ENCODE data around the gene KIR3DL3. TPM values are rescaled to one million over a fixed set of nuclear protein-coding genes. Genes with fewer than 3 reads are reported as not detected.
"Not testable (repeated sequence)": the region's sequence is repeated elsewhere in the genome, so short reads cannot be mapped to it uniquely, and the experiment has no call there.

KIR3DL3 gene
- total RNA-seq (not detected), polyA plus RNA-seq (under 1 TPM in 1 of 3 donors, not detected in 2; 0.06 TPM)

DNA sequence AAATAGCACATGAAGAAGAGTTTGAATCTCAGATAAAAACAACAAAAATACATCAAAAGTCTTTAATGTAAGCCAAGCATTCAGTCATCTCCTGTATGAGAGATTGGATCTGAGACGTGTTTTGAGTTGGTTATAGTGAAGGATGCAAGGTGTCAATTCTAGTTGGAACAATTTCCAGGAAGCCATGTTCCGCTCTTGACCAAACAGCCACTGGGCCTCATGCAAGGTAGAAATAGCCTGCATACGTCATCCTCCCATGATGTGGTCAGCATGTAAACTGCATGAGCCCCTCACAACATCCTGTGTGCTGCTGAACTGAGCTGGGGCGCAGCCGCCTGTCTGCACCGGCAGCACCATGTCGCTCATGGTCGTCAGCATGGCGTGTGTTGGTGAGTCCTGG is at the start of gene KIR3DL3:
TSS of gene KIR3DL3 (plus strand) at position 301 of the 400 bp plus-strand sequence. CDS start at position 356, 55 bp downstream.
- 89 to 90% methylated on average over 9 of the region's 9 CpGs for WGBS, 2 donors
- Histone ChIP-seq H3K36me3 (no peaks in the 10 kb centered on the region), H3K4me1 (no peaks in the 10 kb centered on the region), H3K27me3 (no peaks in the 10 kb centered on the region), H3K4me3 (no peak within 1 kb of the TSS), H3K27ac (no peak within 1 kb of the TSS), H3K9me3 (peaks cover 0 to 9% (median 4%) of the 10 kb centered on the region in 4 donors)
- no peak for TF ChIP-seq POLR2AphosphoS5 (IDR thresholded peaks at IDR 0.05)
- TF ChIP-seq, protein P1, sequence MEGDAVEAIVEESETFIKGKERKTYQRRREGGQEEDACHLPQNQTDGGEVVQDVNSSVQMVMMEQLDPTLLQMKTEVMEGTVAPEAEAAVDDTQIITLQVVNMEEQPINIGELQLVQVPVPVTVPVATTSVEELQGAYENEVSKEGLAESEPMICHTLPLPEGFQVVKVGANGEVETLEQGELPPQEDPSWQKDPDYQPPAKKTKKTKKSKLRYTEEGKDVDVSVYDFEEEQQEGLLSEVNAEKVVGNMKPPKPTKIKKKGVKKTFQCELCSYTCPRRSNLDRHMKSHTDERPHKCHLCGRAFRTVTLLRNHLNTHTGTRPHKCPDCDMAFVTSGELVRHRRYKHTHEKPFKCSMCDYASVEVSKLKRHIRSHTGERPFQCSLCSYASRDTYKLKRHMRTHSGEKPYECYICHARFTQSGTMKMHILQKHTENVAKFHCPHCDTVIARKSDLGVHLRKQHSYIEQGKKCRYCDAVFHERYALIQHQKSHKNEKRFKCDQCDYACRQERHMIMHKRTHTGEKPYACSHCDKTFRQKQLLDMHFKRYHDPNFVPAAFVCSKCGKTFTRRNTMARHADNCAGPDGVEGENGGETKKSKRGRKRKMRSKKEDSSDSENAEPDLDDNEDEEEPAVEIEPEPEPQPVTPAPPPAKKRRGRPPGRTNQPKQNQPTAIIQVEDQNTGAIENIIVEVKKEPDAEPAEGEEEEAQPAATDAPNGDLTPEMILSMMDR (IDR thresholded peaks at IDR 0.05) = no peak
- no peak for TF ChIP-seq EP300 (IDR thresholded peaks at IDR 0.05)
- no peak for TF ChIP-seq POLR2A (IDR thresholded peaks at IDR 0.05)
- no peak for DNase-seq
- intact Hi-C loops (cut with DNase I) = no loop called here

DNA sequence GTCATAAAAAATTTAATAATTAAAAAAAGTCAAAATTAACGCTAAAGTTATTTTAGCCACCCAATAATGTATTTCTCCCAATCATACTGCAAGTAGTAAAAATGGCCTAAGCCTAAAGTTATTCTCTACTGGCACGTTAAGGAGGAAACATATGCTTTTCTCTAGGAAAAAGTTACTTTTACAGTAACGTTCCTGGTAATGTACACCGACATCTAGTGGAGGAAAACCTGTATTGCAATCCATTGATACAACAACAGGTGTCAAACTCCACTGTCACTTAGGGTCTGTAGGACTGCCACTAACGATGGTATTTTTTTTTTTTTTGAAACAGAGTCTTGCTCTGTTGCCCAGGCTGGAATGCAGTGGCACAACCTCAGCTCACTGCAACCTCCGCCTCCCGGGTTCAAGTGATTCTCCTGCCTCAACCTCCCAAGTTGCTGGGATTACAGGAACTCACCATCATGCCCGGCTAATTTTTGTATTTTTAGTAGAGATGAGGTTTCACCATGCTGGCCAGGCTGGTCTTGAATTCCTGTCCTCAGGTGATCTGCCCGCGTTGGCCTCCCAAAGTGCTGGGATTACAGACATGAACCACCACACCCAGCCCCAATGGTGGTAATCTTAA is 47.9 kb upstream of the KIR3DL3 start:
- 27 to 29% methylated on average over 10 of the region's 10 CpGs for WGBS, 2 donors
- H3K4me1 ChIP-seq, H3K27ac ChIP-seq, H3K4me3 ChIP-seq, H3K36me3 ChIP-seq, DNase-seq, H3K9me3 ChIP-seq: not testable (repeated sequence)
- intact Hi-C loops (cut with DNase I) = loop anchor here (10.0 kb wide), 1 partner anchor 192 kb away; no protein-coding TSS in a partner anchor
- peaks cover 0 to 16% (median 0%) of the 10 kb centered on the region in 3 donors for H3K27me3 ChIP-seq
- TF ChIP-seq, protein P1 (IDR thresholded peaks at IDR 0.05) = peak; percentile 28 to 86 (median 57)

DNA sequence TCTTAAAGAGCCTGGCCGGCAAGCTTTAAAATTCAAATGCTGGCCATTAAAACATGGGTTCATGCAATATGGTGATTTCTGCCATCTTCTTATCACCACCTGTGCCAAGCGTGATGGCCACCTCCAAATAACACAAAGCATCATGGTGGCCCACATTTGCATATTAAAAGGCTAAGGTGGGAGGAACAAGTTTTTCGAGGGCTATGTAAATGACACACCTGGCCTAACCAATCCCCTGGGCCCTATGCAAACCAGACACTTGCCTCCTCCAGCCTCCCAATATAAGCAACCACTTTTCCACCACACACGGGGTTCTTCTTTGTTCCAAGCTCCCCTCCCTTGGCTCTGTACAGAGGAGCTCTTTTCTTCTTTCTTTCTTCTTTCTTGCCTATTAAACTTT is 47.0 kb upstream of the KIR3DL3 start:
- no peak overlapping the region for H3K27ac ChIP-seq
- peaks cover 0 to 9% (median 0%) of the 10 kb centered on the region in 3 donors for H3K27me3 ChIP-seq

DNA sequence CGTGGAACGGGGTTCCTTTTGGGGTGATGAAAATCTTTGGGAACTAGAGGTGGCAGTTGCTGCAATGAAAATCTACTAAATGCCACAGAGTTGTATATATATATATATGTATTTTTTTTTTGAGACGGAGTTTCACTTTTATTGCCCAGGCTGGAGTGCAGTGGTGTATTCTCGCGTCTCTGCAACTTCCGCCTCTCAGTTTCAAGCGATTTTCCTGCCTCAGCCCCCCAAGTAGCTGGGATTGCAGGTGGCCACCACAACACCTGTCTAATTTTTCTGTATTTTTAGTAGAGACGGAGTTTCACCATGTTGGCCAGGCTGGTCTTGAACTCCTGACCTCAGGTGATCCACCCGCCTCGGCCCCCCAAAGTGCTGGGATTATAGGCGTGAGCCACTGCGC is 42.6 kb upstream of the KIR3DL3 start:
- DNase-seq; H3K4me3 ChIP-seq; intact Hi-C loops (cut with DNase I); H3K36me3 ChIP-seq; H3K27me3 ChIP-seq; H3K4me1 ChIP-seq; H3K9me3 ChIP-seq; H3K27ac ChIP-seq: not testable (repeated sequence)
- WGBS, 2 donors = 83 to 86% methylated on average over 12 of the region's 12 CpGs

More for the DNA sequence above, 47.0 kb upstream of the KIR3DL3 start:
- no peak for TF ChIP-seq POLR2A (IDR thresholded peaks at IDR 0.05)
- TF ChIP-seq, protein P1 (IDR thresholded peaks at IDR 0.05) = no peak
- no peak for TF ChIP-seq EP300 (IDR thresholded peaks at IDR 0.05)
- no peak for TF ChIP-seq POLR2AphosphoS5 (IDR thresholded peaks at IDR 0.05)
- intact Hi-C loops (cut with DNase I) = loop anchor here (10.0 kb wide), 1 partner anchor 192 kb away; no protein-coding TSS in a partner anchor
- Histone ChIP-seq H3K4me3 (no peak overlapping the region), H3K9me3 (no peaks in the 10 kb centered on the region), H3K36me3 (no peaks in the 10 kb centered on the region), H3K4me1 (no peaks in the 10 kb centered on the region)
- no peak for DNase-seq
- 56 to 64% methylated on average over 4 of the region's 4 CpGs for WGBS, 2 donors

DNA sequence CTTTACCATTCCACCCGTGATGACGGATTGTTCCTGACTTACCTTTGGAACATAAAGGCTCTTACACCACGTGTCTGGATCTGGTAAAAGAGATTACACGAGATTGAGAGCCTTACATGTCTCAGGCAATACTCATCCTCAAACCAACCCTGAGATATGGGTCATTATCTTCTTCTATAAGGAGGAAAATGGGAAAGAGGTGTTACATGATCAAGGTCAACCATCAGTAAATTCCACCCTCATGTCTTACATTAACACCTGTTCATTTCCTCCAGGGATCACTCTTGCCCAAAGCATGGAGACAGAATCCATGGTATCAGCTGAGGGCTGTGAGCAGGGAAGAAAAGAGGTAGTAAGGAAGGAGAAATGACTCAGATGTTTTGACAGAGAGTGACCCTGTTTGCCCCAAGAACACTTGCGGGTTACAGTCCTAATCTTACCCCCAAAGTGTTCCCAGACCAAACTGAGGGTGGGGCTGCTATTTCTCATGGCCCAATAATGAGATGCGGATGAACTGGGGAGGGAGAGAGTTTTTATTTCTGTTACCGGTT is 41.9 kb upstream of the KIR3DL3 start:
- Histone ChIP-seq H3K27ac (no peak overlapping the region), H3K36me3 (no peaks in the 10 kb centered on the region), H3K27me3 (peaks cover 0 to 8% (median 0%) of the 10 kb centered on the region in 3 donors), H3K9me3 (no peaks in the 10 kb centered on the region), H3K4me1 (no peaks in the 10 kb centered on the region), H3K4me3 (no peak overlapping the region)
- TF ChIP-seq EP300 (IDR thresholded peaks at IDR 0.05) (no peak), POLR2A (IDR thresholded peaks at IDR 0.05) (no peak), POLR2AphosphoS5 (IDR thresholded peaks at IDR 0.05) (no peak)
- TF ChIP-seq, protein P1 (IDR thresholded peaks at IDR 0.05) = no peak
- WGBS, 2 donors = 56 to 58% methylated on average over 7 of the region's 7 CpGs
- intact Hi-C loops (cut with DNase I) = no loop called here
- DNase-seq = no peak

All from sigmoid colon (tissue), 7 donors.